GM12801 (cell line): Measurements from ENCODE around the gene OR4F15.

Source experiments
- TF ChIP-seq, protein P1 (sequence below): IDR thresholded peaks from one replicate; pipeline ENCODE4 v1.5.1; 2011; ENCODE audit warnings: control low read depth; ENCODE audit not compliant: insufficient read length; ENCODE audit errors: extremely low read depth

The OR4F15 gene

DNA sequence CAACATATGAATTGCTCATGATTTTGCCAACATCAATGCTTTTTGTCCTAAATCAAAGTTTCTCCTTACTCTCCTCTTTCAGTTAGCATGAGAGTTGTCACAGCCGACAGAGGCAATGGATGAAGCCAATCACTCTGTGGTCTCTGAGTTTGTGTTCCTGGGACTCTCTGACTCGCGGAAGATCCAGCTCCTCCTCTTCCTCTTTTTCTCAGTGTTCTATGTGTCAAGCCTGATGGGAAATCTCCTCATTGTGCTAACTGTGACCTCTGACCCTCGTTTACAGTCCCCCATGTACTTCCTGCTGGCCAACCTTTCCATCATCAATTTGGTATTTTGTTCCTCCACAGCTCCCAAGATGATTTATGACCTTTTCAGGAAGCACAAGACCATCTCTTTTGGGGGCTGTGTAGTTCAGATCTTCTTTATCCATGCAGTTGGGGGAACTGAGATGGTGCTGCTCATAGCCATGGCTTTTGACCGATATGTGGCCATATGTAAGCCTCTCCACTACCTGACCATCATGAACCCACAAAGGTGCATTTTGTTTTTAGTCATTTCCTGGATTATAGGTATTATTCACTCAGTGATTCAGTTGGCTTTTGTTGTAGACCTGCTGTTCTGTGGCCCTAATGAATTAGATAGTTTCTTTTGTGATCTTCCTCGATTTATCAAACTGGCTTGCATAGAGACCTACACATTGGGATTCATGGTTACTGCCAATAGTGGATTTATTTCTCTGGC, 6.2 kb upstream of the OR4F15 start:
- TF ChIP-seq, protein P1, sequence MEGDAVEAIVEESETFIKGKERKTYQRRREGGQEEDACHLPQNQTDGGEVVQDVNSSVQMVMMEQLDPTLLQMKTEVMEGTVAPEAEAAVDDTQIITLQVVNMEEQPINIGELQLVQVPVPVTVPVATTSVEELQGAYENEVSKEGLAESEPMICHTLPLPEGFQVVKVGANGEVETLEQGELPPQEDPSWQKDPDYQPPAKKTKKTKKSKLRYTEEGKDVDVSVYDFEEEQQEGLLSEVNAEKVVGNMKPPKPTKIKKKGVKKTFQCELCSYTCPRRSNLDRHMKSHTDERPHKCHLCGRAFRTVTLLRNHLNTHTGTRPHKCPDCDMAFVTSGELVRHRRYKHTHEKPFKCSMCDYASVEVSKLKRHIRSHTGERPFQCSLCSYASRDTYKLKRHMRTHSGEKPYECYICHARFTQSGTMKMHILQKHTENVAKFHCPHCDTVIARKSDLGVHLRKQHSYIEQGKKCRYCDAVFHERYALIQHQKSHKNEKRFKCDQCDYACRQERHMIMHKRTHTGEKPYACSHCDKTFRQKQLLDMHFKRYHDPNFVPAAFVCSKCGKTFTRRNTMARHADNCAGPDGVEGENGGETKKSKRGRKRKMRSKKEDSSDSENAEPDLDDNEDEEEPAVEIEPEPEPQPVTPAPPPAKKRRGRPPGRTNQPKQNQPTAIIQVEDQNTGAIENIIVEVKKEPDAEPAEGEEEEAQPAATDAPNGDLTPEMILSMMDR: no peak

DNA sequence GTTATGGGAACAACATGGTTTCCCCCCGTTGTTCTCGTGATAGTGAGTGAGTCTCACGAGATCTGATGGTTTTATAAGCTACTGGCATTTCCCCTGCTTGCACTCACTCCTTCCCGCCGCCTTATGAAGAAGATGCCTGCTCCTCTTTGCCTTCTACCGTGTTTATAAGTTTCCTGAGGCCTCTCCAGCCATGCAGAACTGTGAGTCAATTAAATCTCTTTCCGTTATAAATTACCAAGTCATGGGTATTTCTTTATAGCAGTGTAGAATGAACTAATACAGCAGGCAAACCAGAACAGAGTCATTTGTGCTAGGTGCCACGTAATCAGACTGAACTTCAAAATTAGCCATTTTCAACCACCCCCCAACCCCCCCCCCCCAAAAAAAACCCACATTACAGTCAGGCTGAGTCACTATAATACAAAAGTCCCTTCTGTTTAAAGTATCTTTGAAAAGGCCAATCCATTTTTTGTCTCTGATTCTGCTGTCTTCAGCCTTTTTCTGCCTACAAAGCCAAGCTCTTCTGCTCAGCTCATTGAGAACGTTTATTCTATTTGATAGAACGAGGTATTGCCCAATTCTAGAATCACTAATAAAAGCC, 4.6 kb upstream of the OR4F15 start:
- TF ChIP-seq, protein P1: no peak

GRCh38 chr15:101808201-101808600, 3.8 kb upstream of the OR4F15 start:
- TF ChIP-seq, protein P1: no peak

DNA sequence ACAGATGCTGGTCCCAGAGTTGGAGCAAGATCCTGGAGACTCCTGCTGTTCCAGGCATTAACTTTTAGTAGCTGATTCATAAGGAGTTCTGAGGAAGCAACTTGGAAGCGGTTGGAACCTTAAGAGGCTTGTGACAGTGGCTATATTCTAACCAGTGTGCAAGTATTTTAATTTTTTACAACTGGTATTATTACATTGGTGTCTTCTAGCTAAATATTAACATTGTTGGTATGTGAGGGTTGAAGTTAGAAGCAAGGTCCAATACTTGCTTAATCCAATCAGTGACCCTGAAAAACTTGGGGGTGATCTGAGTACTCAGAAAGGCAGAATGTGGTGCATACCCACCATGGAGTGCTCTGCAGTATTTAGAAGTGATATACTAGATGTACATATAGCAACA, 1.5 kb upstream of the OR4F15 start:
- TF ChIP-seq, protein P1: no peak

GRCh38 chr15:101810876-101811275, 1.1 kb upstream of the OR4F15 start:
- TF ChIP-seq, protein P1: no peak

DNA sequence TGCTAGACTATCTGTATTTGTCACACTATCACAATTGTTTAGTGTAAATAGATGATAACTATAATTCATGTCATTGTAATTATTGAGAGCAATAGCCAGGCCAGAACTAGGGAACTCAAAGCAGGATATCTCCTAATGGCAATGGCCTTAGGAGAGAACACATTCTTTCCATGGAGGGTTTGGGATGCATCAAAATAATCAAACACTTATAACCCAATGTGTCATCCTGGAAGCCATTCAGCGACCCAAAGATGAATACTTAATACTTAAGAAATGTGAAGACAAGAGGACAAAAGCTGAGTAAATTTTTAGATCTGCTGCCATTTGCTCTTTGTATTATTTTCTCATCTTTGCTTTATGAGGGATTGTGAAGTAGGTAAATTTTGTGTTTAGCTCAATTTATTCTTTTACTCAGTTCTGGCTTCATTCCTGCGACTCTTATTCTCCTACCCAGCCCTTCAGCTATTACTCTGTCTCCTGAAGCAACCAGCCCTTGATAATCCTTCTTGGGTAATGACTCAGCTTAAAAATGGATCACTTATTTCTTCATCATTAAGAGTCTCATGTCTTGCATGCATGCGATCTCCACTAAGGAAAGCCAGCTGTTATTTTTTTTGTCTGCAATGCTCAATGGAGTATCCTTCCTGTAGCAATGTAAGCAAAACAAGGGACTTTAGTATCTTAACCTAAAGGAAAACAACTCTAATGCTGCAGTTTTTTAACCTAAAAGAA, 2.0 kb downstream of the OR4F15 start:
- TF ChIP-seq, protein P1: no peak

GRCh38 chr15:101820781-101821180, 8.8 kb downstream of the OR4F15 start:
- TF ChIP-seq, protein P1: no peak
